ENCODE data around the gene CPEB1.
A peak's percentile ranks its signal among the peaks of the same experiment; 100 is the strongest.
"Not testable (repeated sequence)": the region's sequence is repeated elsewhere in the genome, so short reads cannot be mapped to it uniquely, and the experiment has no call there.

CPEB1 gene

GRCh38 chr15:82513587-82513986, 133.6 kb downstream of the CPEB1 start:
- DNase-seq (ENCODE audit: low spot score) = not testable (repeated sequence)

GRCh38 chr15:82507693-82508092, 139.5 kb downstream of the CPEB1 start:
- peak; percentile 0 for DNase-seq (ENCODE audit: low spot score)

GRCh38 chr15:82507087-82507486, 140.1 kb downstream of the CPEB1 start:
- not testable (repeated sequence) for DNase-seq (ENCODE audit: low spot score)

GRCh38 chr15:82505842-82506241, 141.3 kb downstream of the CPEB1 start:
- not testable (repeated sequence) for DNase-seq (ENCODE audit: low spot score)

- DNase-seq (ENCODE audit: low spot score) = not testable (repeated sequence)
Measured at GRCh38 chr15:82504074-82504473, 143.1 kb downstream of the CPEB1 start.

- not testable (repeated sequence) for DNase-seq (ENCODE audit: low spot score)
Measured at GRCh38 chr15:82502700-82503339, 144.3 kb downstream of the CPEB1 start.

- DNase-seq (ENCODE audit: low spot score) = peak; percentile 0
Measured at GRCh38 chr15:82500772-82501171, 146.4 kb downstream of the CPEB1 start.

GRCh38 chr15:82497978-82498377, 149.2 kb downstream of the CPEB1 start:
- DNase-seq (ENCODE audit: low spot score) = not testable (repeated sequence)
